Colonic mucosa (tissue), 4 donors: Measurements from ENCODE around the gene CROCC2. TPM values are rescaled to one million over a fixed set of nuclear protein-coding genes. Genes with fewer than 3 reads are reported as not detected.

Experiments
- DNase-seq: peaks from one replicate; pipeline ENCODE4 v3.0.0-alpha.2; 2020
- H3K27ac ChIP-seq: fragments of 200-600 bp; one replicate; pipeline ENCODE4 v1.8.0; 2021
- H3K27me3 ChIP-seq: fragments of 200-600 bp; one replicate; pipeline ENCODE4 v1.8.0; 2021
- H3K36me3 ChIP-seq: fragments of 200-600 bp; one replicate; pipeline ENCODE4 v1.8.0; 2021
- H3K4me1 ChIP-seq: fragments of 200-600 bp; one replicate; pipeline ENCODE4 v1.8.0; 2021; ENCODE audit warnings: mild to moderate bottlenecking
- H3K4me3 ChIP-seq: fragments of 200-600 bp; one replicate; pipeline ENCODE4 v1.8.0; 2021
- H3K9ac ChIP-seq, 2 donors: one replicate each; pipeline ENCODE4 v1.7.0; 2013; ENCODE audit warnings: control low read depth in 2 of 2, low read depth in 2 of 2, low read length in 2 of 2
- H3K9me3 ChIP-seq: fragments of 200-600 bp; one replicate; pipeline ENCODE4 v1.8.0; 2021
- CTCF ChIP-seq: fragments of 200-600 bp; IDR thresholded peaks from one replicate; pipeline ENCODE4 v1.8.0; 2022; ENCODE audit warnings: antibody characterized with exemption, mild to moderate bottlenecking
- intact Hi-C: fragments of 100-400 bp; cut with DNase I; formaldehyde crosslinking; loops from one replicate; pipeline ENCODE4 v1.14.1; 2022
- total RNA-seq, 2 donors: library from RNA; stranded (reverse); fragmentation: NEBNext Ultra II Directional in 1 of 2; extraction: Animal tissue kit (Norgen Biotek cat#: 25700) in 1 of 2; gene quantifications; one replicate each; pipeline ENCODE4 v1.2.1, GENCODE V29; 2021
- donor health status: healthy.
- donor health status: DM: no; HTN: no; CAD: no.
- donor health status: DM: no; HTN: no; CAD: no.

The CROCC2 gene
- total RNA-seq, 2 donors from 2014 or later, result 0.05 TPM; not detected in 1

GRCh38 chr2:240931319-240931949 is 25.3 kb downstream of the CROCC2 start:
- Histone ChIP-seq H3K4me3 (no peak overlapping the region), H3K27me3 (no peaks in the 10 kb centered on the region), H3K36me3 (no peaks in the 10 kb centered on the region), H3K9ac (no peak overlapping the region), H3K4me1 (no peaks in the 10 kb centered on the region), H3K27ac (no peak overlapping the region), H3K9me3 (no peaks in the 10 kb centered on the region)
- DNase-seq, result peak; percentile 10
- intact Hi-C loops, result no loop called here
- no peak for TF ChIP-seq CTCF

DNA sequence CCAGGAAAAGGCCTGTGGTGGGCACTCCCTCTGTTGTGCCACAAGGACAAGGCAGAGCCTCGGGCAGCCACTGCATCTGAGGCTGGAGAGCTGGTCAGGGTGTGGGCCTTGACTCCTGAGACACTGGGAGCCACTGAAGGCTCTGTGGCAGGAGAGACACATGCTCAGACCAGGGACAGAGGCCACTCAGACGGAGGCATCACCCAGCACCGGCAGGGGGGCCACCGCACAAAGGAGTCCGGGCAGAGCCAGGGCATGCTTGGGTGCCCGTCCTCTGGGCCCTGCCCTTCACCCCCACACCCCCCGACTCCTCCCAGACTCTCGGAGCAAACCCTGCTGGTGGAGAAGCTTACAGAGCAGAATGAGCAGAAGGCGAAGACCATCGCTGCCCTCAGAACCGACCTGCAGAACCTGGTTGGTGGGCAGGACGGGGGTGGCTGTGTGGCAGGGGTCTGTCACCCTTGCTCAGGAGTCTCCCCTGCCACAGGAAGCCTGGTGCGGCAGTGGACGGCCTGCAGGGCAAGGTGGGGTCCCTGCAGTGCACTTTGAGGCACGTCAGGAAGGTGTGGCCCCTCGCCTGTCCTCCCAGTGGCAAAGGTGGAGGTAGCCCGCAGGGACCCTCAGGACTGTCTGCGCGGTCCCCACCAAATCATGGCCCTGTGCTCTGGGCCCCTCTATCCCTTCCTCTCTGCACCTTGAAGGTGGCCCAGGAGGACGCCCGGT is 26.0 kb downstream of the CROCC2 start:
- Histone ChIP-seq H3K9me3 (no peaks in the 10 kb centered on the region), H3K4me1 (no peaks in the 10 kb centered on the region), H3K27ac (no peak overlapping the region), H3K36me3 (no peaks in the 10 kb centered on the region), H3K4me3 (no peak overlapping the region), H3K9ac (no peak overlapping the region), H3K27me3 (no peaks in the 10 kb centered on the region)
- intact Hi-C loops, result no loop called here
- DNase-seq, result peak; percentile 14
- no peak for TF ChIP-seq CTCF

- H3K36me3 ChIP-seq, result no peaks in the 10 kb centered on the region
- H3K4me3 ChIP-seq, result no peak overlapping the region
- TF ChIP-seq CTCF, result no peak
- no peaks in the 10 kb centered on the region for H3K9me3 ChIP-seq
- H3K4me1 ChIP-seq, result no peaks in the 10 kb centered on the region
- no peak for DNase-seq
- no peaks in the 10 kb centered on the region for H3K27me3 ChIP-seq
- intact Hi-C loops, result no loop called here
- no peak overlapping the region for H3K27ac ChIP-seq
- no peak overlapping the region for H3K9ac ChIP-seq
Observed at GRCh38 chr2:240932724-240933047, 26.6 kb downstream of the CROCC2 start.

DNA sequence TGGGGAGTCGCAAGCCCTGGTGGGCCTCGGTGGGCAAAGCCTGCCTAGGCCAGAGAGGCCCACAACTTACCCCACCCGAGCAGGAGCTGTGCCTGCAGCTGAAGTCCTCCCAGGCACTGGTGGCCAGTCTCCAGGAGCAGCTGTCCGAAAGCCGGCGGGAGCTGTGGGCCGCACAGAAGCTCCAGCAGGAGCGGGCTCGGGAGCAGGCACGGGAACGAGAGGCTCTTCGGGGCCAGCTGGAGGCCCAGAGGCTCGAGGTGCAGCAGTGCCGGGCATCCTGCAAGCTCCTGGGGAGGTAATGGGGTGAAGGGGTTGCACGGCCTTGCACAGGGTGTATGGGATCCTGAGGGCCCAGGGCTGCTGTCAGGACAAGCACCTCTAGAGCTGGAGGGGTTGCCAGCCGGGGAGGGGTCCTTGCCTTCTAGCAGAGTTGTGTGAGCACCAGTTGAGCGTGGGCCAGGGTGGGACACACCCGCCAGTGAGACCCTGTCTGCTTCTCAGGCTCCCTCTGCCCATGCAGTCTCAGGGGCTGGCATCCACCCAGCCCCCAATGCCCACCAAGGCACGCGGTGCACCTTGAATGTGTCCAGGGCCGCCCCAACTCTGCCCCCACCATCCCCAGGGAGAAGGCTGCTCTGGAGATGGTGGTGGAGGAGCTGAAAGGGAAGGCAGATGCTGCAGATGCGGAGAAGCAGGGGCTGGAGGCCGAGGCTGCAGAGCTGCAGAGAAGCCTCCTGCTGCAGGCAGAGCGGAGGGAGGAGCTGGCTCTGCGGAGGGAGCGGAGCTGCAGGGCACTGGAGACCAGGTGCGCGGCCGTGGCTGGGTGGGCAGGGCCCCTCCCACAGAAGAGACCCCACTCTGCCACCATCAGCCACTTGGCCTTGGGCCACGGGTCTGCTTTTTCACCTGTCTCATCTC is 27.2 kb downstream of the CROCC2 start:
- no peaks in the 10 kb centered on the region for H3K9me3 ChIP-seq
- intact Hi-C loops, result no loop called here
- no peaks in the 10 kb centered on the region for H3K36me3 ChIP-seq
- H3K27me3 ChIP-seq, result no peaks in the 10 kb centered on the region
- no peak overlapping the region for H3K4me3 ChIP-seq
- H3K27ac ChIP-seq, result no peak overlapping the region
- no peak overlapping the region for H3K9ac ChIP-seq
- peak; percentile 15 for DNase-seq
- no peaks in the 10 kb centered on the region for H3K4me1 ChIP-seq
- TF ChIP-seq CTCF, result no peak

DNA sequence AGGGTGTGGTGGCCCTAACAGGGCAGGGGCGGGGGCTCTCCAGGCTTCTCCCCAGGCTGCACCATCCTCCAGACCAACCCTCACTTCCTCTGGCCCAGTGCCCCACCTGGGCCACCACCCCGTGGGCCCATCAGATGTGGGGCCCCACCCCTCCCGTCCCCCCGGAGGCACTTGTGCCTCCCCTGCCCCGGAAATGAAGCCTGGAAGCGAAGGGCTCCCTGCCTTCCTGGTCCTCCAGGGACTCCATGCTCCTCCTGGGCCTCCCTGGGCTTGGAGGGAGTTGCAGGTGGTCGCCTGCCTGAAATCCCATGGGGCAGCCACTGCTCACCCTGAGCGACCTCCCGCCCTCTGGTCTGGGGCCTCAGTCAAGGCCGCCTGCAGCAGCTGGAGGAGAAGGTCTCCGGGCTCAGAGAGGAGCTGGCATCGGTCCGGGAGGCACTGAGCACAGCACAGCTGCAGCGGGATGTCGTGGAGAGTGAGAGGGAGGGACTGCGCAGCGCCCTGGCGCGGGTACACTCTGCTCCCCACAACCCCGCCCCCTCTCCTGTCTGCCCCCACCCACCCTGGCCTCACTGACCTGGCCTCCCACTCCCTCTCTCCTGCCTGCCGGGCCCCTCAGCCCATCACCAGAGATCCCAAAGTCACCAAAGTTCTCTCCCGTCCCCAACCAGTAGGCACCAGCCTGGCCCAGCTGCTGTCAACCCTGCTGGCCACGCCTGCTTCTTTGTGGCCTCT is 28.0 kb downstream of the CROCC2 start:
- intact Hi-C loops, result no loop called here
- Histone ChIP-seq H3K9ac (no peak overlapping the region), H3K36me3 (no peaks in the 10 kb centered on the region), H3K4me1 (no peaks in the 10 kb centered on the region), H3K27ac (no peak overlapping the region), H3K27me3 (no peaks in the 10 kb centered on the region), H3K9me3 (no peaks in the 10 kb centered on the region), H3K4me3 (no peak overlapping the region)
- peak; percentile 17 for DNase-seq
- TF ChIP-seq CTCF, result no peak
